Islet precursor cell (in vitro differentiated cells): ENCODE measurements around the gene IER3IP1.
"Not testable (repeated sequence)": the region's sequence is repeated elsewhere in the genome, so short reads cannot be mapped to it uniquely, and the experiment has no call there.

ENCODE experiments used
- DNase-seq: peaks from one replicate; pipeline ENCODE4 v3.0.0-alpha.2; 2018

IER3IP1 gene

GRCh38 chr18:47175898-47176575 lies at the start of gene IER3IP1:
IER3IP1 (minus strand) TSS chr18:47176364; CDS start chr18:47176277, 87 bp downstream.
- peak; percentile 96 for DNase-seq

DNA sequence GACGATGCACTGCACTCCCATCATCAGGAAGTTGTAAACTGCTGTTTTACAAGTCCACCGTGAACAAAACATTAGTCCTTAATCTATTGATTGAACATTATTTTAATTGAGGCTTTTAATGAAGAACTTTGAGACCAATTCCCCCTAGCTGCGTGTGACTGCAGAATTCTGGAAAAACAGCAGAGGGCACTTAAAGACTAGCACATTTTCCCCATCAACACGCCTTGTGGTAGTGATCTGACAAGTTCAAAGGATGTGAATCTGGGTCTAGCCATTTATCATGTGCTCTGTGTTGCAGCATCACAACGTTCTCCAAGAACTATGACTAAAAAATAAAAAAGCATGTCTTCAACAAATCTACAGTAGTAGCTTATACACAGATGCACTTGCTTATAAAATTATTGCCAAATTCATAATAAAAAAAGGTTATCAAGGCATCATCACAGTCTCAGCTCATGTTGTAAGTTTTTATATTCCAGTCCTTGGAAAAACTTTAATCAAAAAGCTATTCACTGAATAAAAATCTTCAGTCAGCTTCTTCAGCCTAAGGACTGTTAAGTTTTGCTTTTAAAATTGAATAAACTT lies 39.5 kb upstream of the IER3IP1 start:
- peak; percentile 61 for DNase-seq

GRCh38 chr18:47209171-47209570 lies 33.0 kb upstream of the IER3IP1 start:
- no peak for DNase-seq

DNA sequence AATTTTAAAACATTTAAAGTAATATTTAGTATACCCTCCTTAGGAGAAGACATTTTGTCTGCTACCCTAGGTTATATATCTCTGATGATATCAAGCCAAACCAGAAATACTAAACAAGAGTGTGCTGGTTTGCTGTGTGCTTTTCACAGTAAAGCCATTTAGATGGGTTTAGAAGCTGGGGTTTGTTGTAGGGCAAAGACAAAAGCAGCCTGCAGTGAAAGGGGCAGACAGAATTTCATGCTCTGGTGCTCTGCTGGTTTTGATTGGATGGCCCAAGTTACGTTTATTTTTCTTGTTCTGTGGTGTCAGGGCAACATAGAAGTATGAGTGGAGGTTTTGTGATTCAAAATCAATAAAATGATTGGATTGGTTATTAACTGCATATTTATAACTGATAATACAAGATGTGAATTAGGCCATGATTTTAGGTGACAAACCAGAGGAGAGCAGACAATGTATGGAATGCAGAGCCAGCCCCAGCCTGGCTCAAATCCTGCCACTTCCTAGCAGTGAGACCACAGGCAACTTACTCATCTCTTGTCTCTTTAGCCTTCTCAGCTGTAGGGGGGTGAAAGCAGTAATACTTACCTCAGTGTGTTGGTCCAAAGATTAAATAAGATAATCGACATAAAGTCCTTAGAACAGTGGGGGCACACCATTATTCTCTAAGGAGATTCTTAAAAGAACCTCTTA lies 30.9 kb upstream of the IER3IP1 start:
- DNase-seq = no peak

GRCh38 chr18:47204908-47205522 lies 28.9 kb upstream of the IER3IP1 start:
- peak; percentile 69 for DNase-seq

DNA sequence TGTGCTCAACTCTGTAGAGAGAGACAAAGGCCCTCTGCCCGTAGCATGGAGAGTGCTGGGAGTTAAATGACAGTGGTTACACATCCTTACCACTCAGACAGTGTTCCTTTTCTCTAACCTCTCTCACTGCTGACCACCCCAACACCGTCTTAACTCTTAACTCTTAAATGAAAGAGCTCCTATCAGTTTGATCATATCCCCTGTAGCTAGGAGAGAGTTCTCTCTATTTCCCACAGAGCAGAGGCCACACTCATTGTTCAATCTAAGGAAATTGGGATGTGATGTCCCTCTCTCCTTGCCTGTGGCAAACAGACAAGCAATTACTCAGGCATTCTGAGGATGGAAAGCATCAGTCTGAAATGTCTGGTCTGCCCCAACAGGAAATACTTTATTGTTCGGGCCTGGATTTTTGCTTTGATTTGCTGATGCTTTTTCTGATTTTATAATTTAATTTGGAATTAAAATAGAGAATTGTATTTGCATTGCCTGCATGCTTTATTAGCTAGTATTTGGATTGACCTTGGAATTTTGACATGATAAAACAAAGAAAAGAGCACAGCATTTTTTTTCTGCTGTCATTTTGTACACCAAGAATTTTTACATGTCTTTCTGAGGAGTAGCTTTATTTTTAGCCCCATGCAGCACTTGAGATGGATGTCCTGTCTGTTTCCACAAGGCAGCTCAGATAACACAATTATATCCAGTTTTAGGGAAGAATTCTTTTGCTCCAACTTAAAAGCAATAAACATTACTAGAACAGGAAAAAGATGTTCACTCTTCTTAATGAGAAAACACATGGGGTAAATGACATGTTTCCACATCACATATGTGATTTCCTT lies 27.7 kb upstream of the IER3IP1 start:
- DNase-seq = peak; percentile 79

DNA sequence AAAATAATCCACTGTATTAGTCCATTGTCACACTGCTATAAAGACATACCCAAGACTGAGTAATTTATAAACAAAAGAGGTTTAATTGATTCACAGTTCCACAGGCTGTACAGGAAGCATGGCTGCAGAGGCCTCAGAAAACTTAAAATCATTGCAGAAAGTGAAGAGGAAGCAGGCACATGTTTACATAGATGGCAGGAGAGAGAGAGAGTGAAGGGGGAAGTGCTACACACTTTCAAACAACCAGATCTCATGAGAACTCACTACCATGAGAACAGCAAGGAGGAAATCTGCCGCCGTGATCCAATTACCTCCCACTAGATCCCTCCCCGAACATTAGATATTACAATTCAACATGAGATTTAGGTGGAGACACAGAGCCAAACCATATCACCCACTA lies 19.8 kb upstream of the IER3IP1 start:
- not testable (repeated sequence) for DNase-seq

GRCh38 chr18:47191961-47192360 lies 15.8 kb upstream of the IER3IP1 start:
- peak; percentile 56 for DNase-seq

- DNase-seq = no peak
Observed at GRCh38 chr18:47187721-47188120, 11.6 kb upstream of the IER3IP1 start.

DNA sequence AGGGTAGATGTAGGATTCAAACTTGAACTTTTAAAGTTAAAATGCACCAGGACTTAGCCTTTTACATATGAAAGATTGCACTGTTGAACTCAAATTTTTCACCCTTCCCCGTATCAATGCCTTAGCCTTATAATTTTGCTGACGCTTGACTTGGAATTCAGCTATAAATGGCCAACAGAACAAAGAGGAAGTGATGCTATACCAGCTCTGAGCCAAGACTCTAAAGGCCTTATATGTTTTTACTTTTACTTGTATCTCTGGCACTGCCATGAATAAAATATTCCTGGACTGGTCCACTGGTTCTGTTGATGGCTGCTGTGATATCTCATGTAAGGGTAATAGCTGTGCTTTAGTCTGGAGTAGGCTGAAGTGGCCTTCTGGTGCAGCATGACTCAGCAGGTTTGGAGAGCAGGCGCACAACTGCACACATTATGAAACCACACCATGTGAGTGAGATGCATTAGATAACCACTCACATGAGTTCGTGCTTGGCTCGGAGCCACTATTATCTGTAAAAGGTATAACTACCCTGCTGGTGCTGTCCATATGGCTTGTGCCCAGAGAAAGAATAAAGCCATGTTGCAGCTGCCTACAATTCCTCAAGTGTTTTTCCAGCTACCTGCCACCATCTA lies 8.4 kb upstream of the IER3IP1 start:
- peak; percentile 57 for DNase-seq

GRCh38 chr18:47182156-47182555 lies 6.0 kb upstream of the IER3IP1 start:
- DNase-seq = not testable (repeated sequence)

- DNase-seq = no peak
Observed at GRCh38 chr18:47180765-47181164, 4.6 kb upstream of the IER3IP1 start.

DNA sequence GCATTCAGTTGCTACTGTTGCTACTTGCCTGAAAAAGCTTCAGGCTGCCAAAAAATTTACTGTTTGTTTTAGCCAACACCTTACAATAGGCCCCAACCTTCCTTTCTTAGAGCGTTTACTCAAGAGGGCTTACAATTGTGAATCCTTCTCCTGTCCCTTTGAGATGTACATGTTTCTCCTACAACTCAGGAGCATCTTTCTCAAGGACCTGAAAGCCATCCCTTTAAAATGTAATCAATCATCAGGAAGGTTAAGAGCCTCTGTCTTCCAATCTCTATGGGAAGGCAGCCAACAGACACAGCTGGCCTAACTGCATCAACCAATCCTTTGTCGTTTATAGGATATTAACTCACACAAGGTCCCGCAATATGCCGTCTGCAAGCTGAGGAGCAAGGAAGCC lies 3.4 kb upstream of the IER3IP1 start:
- DNase-seq = no peak

- no peak for DNase-seq
Observed at GRCh38 chr18:47175283-47175897, 774 bp downstream of the IER3IP1 start.

DNA sequence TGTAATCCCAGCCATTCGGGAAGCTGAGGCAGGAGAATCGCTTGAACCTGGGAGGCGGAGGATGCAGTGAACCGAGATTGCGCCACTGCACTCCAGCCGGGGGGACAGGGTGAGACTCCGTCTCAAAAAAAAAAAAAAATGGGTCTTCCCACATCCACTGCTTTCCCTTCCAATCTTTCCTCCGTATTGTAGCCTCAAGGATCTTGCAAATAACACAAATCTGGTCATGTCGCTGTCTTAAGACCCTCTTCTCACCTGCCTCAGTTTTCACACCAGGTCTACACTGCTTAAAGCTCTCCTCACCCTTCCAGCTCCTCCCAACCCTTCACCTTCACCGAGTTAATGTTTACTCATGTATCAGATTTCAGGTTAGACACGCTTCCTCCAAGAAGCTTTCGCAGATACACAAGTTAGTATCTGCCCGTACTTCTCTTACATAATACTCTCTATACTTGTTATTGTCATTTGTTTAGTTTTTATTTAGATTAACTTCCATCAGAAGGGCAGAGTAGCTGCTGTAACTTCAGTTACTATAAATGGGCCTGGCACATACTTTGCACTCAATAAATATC lies 1.5 kb downstream of the IER3IP1 start:
- no peak for DNase-seq

DNA sequence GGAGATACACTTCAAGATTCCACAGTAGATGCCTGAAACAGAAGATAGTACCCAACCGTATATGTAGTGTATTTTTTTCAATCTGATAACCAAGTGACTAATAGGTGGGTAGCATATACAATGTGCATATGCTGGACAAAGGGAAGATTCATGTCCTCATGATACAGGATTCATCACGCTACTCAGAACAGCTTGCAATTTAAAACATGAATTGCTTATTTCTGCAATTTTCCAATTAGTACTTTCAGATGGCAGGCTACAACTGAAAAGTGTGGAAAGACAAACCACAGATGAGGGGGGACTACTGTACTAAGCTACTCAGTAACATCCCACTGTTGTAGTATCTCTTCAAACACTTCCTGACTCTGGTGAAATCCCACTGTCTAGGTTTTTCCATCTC lies 3.7 kb downstream of the IER3IP1 start:
- DNase-seq = no peak

DNA sequence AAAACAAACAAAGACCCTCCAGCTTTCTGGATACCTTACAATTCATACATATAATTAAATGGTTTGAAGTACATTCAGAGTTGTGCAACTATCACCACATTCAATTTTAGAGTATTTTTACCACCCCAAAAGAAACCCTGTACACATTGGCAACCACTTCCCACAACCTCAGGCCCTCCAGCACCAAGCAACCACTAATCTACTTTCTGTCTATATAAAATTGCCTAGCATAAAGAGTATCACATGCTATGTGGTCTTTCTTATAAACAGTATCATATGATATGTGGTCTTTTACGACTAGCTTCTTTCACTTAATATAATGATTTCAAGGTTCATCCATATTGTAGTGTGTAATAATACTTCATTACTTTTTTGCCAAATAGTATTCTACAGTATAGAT lies 7.3 kb downstream of the IER3IP1 start:
- no peak for DNase-seq

DNA sequence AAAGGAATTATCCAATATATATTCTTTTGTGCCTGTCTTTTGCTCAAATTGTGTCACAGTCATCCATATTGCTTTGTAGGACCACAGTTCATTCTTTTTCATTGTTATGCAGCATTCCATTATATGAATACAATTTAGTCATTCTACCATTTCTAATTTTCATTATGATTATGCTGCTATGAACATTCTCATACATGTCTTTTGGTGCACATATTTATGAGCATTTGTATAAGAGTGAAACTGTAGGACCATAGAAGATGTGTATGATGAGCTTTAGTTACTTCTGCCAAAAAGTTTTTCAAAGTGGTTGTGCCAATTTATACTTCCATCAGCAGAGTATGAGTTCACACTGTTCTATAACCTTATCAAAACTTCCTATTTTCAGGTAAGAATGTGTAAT lies 7.7 kb downstream of the IER3IP1 start:
- no peak for DNase-seq

- DNase-seq = no peak
Observed at GRCh38 chr18:47166294-47166693, 9.9 kb downstream of the IER3IP1 start.

DNA sequence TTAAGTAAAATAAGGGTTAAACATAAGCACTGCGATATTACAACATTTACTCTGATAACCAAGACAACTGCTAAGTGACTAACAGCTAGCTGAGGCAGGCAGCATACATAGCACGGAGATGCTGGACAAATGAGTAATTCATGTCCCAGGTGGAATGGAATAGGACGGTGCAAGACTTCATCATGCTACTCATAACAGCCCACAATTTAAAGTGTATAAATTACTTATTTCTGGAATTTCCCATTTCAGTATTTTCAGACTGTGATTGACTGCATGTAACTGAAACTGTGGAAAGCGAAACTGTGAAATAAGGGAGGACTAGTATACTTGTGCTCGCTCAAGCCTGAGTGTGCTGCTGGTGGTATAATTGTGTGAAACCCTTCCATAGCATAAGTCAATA lies 12.9 kb downstream of the IER3IP1 start:
- DNase-seq = no peak

DNA sequence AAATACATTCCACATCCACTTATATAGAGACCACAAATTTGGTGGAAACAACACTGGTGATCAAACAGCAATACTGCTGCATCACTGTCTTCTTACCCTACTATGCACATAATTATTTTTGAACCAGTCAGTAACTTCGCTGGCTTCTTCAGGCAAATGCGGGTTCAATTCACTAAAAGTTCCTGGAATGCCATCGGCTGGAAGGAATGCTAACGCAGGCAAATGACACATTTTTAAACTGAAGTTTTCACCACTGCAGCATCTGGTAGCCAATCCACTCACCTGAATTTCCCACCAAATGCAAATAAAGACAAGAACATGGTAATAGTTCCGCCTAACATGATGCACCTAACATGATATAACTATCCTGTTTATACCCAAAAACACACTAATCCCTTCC lies 15.9 kb downstream of the IER3IP1 start:
- DNase-seq = no peak

GRCh38 chr18:47158404-47158803 lies 17.8 kb downstream of the IER3IP1 start:
- DNase-seq = peak; percentile 83
